Uterus (tissue), 2 donors: ENCODE results near the gene DPP6.

Source experiments
- POLR2A ChIP-seq, 2 donors: fragments of 450-650 bp; IDR thresholded peaks; one replicate each; pipeline ENCODE4 v1.6.1; 2016; ENCODE audit warnings: antibody characterized with exemption in 2 of 2, mild to moderate bottlenecking in 1 of 2, moderate library complexity in 1 of 2
- TF ChIP-seq, protein P1 (sequence below), 4 experiments: fragments of 200-600 bp in 2 of 4; fragments of 450-650 bp in 2 of 4; sonication (generic) in 2 of 4; IDR thresholded peaks; one replicate each; pipeline ENCODE4 v1.5.1; 2016 to 2019; ENCODE audit warnings: antibody characterized with exemption in 4 of 4, mild to moderate bottlenecking in 2 of 4, moderate library complexity in 1 of 4

DNA sequence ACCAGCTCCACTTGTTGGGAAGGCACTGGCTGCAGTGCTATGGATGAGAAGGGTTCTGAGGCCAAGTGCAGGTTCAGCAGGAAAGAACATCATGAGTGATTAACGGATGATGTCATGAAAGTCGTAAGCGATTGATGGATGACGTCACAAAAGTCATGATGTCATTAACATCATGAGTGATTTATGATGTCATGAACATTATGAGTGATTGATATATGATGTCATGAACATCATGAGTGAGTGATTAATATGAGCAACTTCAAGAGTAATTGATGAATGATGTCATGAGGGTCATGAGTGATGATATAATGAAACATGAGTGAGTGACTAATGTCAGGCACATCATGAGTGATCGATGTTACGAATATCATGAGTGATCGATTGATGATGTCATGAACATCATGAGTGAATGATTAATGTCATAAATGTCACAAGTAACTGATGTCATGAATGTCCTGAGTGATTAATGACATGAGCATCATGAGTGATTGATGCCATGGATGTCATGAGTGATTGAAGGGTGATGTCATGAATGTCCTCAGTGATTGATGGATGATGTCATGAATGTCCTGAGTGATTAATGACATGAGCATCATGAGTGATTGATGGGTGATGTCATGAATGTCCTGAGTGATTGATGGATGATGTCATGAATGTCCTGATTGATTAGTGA lies 765.2 kb downstream of the DPP6 start:
- no peak for TF ChIP-seq POLR2A (IDR thresholded peaks at IDR 0.05)
- TF ChIP-seq, protein P1, sequence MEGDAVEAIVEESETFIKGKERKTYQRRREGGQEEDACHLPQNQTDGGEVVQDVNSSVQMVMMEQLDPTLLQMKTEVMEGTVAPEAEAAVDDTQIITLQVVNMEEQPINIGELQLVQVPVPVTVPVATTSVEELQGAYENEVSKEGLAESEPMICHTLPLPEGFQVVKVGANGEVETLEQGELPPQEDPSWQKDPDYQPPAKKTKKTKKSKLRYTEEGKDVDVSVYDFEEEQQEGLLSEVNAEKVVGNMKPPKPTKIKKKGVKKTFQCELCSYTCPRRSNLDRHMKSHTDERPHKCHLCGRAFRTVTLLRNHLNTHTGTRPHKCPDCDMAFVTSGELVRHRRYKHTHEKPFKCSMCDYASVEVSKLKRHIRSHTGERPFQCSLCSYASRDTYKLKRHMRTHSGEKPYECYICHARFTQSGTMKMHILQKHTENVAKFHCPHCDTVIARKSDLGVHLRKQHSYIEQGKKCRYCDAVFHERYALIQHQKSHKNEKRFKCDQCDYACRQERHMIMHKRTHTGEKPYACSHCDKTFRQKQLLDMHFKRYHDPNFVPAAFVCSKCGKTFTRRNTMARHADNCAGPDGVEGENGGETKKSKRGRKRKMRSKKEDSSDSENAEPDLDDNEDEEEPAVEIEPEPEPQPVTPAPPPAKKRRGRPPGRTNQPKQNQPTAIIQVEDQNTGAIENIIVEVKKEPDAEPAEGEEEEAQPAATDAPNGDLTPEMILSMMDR (IDR thresholded peaks at IDR 0.05) = no peak
